GM21526 (cell line): ENCODE data around the gene KIAA0930.
"Not testable (repeated sequence)": the region's sequence is repeated elsewhere in the genome, so short reads cannot be mapped to it uniquely, and the experiment has no call there.

Experiments used
- ATAC-seq: cut with Tn5 transposase; IDR thresholded peaks from one replicate; pipeline ENCODE4 v1.9.1; 2021; ENCODE audit warnings: moderate library complexity; ENCODE audit not compliant: unreplicated experiment, low FRiP score

The KIAA0930 gene

GRCh38 chr22:45263463-45264269 lies 23.0 kb upstream of the KIAA0930 start:
- peak; percentile 81 for ATAC-seq

DNA sequence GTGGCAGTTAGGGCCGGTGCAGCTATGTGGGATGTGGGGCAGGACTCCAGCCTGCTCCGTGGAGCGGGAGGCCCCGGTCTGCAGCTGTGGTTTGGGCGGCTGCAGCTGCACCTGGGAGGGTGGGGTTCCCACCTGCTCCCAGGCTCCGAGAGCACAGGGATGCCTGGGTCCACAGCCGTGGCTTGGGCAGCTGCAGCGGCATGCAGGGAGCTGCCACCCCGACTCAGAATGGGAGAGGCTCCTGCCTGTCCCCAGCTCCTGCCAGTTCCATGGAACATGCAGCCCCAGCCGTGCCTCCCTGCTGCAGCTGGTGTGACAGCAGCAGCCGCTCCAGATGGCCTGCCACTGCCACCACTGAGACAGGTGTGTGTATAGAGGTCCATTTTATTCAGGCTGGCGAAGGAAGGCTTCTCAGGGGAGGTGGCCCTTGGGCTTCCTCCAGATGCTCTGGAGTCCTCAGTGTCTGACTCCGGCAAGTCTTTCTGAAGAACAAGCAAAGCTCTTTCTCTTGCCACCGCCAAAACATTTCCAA lies 22.3 kb upstream of the KIAA0930 start:
- peak; percentile 48 for ATAC-seq

DNA sequence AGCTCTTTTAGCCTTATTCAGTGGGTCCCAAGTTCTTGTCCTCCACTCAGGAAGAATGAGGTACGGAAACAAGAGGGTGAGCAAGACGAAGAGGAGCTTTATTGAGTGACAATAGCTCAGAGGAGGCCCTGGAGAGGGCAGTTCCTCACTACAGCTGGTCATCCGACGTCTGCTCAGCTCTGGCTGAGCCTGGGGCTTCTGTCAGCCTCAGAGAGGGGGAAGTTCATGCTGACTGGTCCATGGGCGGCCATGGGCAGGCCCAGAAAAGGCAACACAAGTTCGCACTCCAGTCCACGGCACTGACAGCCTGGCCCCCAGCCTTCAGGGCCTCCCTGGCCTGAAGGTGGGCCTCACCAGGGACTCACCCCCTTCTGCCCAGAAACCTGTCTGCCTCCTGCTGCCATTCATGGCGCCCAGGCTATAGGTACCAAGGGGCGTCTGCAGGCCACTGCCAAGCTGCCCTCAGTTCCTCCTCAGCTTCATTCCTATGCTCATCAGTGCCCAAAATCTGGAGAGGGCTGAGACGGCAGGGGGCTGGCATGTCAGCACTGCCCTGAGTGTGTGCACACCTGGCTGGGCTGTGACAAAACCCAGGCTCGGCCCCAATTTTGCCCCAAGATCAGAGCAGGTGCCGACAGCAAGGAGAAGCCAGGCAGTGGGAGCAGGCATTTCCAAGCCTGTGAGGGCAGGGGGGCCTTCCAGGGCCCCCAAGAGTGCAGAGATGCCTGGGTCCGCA lies 21.7 kb upstream of the KIAA0930 start:
- ATAC-seq: no peak

DNA sequence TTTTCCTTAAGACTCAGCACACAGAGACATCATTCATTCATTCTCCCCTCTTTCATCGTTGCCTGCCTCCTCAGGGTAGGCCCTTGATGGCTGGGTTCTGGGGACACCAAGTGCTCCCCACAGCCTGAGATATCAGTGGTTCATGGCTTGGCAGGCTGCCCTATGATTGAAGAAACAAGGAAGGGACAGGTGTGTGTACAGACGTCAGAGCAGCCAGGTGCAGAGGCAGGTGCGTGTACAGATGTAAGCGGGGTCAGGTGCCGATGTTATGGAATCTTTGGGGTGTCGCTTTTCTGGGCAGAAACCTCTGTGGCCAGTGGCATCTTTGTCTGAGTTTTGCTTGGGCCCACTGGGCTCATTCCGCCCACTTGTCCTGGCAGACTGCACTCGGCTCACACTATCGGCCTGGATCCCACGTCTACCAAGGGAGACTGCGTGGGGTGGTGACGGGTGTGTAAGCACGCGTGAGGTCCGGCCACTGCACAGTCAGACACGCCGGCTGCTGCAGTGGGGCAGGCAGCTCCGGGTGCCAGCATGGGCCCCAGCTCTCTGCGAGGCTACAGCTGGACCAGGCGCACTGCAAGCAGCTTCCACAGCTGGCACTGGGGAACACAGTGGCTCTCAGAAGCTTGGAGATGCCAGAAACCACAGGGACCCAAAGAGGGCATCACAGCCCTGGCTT lies 20.9 kb upstream of the KIAA0930 start:
- ATAC-seq: no peak

DNA sequence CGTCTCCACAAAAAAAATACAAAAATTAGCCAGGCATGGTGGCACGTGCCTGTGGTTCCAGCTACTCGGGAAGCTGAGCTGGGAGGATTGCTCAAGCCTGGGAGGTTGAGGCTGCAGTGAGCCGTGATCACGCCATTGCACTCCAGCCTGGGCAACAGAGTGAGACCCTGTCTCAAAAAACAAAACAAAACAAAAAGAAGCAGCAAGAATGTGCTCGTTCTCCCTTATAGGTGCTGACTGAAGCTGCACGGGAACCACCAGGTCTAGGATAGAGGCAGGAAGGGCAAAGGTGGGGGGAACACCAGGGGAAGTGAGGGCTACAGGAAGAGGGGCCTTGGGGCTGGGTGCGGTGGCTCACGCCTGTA lies 19.7 kb upstream of the KIAA0930 start:
- not testable (repeated sequence) for ATAC-seq

DNA sequence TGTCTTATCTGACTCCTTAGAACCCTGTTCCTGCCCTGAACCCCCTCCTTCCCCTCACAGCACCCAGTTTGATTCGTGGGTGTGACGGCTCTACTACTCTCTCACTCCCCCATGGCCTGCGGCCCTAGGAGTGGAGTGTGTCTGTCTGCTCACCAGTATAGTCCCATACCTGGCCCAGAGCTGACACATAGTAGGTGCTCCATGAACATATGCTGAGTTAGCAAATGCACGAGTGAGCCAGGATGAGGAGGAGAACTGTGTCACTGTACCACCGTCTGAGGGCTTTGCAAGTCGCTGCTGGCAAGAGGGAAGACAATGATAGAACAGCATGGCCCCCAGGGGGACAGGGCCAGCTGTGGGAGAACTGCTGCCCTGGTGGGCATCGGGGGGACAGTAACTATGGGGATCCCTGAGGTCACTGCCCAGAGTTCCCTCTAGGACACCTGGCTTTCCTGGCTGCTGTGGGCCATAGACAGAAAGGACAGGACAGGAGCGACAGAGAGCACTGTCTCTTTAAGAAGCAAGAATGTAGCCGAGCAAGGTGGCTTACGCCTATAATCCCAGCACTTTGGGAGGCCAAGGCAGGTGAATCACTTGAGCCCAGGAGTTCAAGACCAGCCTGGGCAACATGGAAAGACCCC lies 19.2 kb upstream of the KIAA0930 start:
- ATAC-seq: no peak

- not testable (repeated sequence) for ATAC-seq
These were observed 17.2 kb upstream of the KIAA0930 start for GRCh38 chr22:45257941-45258340.

- no peak for ATAC-seq
These were observed 14.1 kb upstream of the KIAA0930 start for GRCh38 chr22:45254789-45255278.

DNA sequence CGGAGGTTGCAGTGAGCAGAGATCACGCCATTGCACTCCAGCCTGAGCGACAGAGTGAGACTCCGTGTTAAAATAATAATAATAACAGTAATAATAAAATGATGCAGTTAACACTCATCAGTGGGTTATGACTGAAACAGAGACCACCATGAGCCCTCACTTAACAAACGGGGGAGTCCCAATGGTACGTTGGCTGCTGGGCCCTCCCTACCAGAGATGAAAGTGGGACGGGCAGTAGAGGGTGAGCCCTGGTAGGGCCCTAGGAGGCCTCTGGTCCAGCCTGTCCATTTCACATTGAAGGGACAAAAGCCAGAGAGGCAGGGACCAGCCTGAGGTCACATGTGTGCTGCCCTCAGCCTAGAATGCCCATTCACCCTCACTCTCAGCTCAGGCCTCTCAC lies 13.7 kb upstream of the KIAA0930 start:
- no peak for ATAC-seq

- ATAC-seq: no peak
These were observed 12.4 kb upstream of the KIAA0930 start for GRCh38 chr22:45253039-45253641.

DNA sequence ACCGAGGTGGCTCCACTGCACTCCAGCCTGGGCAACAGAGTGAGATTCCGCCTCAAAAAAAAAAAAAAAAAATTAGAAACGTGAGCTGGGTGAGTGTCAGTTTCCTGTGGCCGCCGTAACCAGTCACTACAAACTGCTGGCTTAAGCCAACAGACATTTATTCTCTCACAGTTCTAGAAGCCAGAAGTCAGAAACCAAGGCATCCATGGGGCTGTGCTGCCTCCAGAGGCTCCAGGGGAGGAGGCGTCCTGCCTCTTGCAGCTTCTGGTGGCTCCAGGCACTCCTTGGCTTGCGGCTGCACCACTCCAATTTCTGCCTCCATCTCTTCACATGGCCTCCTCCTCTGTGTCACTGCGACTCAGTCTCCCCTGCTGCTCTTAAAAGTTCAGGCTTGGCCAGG lies 11.1 kb upstream of the KIAA0930 start:
- no peak for ATAC-seq

GRCh38 chr22:45248832-45249561 lies 8.3 kb upstream of the KIAA0930 start:
- ATAC-seq: peak; percentile 61

DNA sequence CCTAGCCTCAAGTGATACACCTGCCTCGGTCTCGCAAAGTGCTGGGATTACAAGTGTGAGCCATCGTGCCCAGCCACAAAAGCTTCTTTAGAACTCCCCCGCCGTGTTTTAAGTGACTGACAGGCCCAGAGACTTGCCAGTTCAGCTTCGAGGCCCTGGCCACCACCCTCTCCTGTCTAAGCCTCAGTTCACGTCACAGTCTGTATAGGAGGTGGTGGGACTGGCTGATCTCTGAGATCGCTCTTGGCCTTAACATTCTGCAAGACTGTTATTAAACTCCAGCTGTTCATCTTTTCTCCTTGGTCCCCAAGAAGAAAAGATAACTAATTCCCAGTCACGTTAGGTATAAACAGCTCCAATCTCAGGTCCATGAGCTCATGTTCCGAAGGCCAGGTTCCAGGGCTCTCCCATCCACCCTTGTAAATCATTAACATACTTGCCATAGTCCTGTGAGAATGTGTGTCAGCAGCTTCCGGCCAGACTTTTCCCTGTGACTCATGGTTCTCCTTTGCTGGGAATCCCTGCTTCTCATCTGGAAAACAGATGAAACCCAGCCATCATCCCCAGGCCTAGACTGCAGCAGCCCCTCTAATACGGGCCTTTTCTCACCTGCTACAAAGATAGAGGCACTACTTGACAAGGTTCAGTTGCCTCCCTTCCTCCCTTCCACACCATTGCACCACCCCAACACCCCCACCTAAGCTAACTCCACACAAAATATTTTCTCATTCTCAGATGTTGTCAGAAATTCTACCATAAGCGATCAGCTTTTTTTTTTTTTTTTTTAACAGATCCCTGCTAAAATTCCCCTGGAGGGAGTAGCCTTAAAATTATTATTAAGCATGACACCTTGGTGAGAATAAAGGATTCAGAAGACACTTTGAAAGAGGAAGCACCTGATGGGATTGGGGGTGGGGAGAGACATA lies 5.6 kb upstream of the KIAA0930 start:
- ATAC-seq: no peak

DNA sequence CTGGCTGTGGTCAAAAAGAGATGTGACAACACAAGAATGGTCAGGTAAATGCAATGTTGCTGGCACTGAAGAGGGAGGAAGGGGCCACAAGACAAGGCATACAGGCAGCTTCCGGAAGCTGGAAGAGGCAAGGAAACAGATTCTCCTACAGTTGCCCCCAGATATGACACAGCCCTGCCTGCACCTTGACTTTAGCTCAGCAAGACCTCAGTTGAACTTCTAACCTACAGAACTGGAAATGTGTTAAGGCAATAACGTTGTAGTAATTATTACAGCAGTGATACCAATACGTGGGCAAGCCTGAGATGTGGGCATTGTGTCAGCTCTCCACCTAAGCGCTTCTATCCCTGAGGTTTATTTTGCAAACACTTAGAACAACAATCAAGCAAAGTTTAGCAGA lies 4.2 kb upstream of the KIAA0930 start:
- no peak for ATAC-seq

DNA sequence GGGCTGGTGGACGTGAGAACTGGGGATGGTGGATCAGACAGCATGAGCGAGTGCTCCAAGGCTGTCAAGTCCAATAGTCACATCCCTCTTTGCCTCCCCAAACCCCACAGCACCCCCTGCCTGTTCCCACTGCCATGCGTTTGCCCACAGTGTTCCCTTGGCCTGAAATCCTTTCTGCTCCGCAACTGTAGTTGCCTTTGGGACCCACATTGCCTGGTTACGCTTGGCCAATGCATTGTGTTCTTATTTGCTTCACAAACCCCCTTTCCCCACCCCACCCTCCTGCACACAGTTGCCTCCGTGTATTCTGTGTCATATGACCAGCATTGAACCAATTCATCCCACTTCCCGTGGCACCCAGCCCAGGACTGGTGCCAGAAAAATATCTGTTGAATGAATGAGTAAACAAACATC lies 2.1 kb upstream of the KIAA0930 start:
- ATAC-seq: no peak

DNA sequence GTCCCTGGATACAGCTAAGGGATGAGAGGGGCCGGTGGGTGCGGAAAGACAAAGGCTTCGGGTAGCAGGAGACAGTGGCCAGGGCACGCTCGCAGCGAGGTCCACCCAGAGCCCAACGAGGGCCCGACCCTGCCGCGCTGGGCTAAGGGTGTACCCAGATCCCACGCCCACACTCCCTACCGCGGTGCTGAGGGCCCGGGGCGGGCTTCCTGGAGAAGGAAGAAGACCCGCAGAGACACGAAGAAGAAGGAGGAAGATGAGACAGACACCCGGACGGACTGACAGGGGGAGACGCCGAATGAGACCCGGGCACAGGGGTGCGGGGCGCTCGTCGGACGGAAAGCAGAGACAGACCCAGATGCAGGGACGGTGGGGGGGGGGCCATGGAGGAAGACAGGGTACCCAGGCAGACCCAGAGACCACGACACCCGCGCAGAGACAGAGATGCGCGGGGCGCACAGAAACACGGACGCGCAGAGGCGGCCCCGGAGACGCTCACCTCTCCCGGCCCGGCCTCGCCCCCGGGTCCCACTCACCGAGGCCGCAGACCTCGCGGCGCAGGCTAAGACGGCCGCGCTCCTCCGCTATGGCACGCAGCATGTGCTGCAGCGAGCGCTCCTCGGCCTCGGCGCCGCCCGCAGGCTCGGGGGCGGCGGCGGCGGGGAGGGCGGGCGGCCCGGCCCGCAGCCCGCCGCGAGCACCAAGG lies 437 bp downstream of the KIAA0930 start:
- no peak for ATAC-seq

GRCh38 chr22:45239681-45240051 lies 1.0 kb downstream of the KIAA0930 start:
- ATAC-seq: no peak
